ENCODE data around the gene PKNOX2. TPM values are rescaled to one million over a fixed set of nuclear protein-coding genes. Genes with fewer than 3 reads are reported as not detected.

PKNOX2 gene
- total and polyA plus RNA-seq, 2 of the 4 experiments (the other 2 are of a cell fraction) = 0.72 to 2.3 TPM

DNA sequence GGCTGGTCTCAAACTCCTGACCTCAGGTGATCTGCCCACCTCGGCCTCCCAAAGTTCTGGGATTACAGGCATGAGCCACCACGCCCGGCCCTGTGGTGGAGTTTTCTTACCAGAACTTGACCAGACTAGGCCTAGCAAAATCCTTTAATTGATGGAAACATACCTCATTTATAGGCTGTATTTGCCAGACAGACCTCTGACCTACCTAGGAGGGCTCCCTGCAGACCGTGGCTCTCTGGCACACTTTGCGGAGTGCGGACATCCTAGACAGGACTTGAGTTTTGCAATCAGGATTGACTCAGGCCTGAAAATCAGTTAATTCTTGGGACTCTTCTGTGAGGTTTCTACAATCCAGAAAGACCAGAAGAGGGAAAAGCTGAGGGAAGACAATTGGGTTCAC lies 278.4 kb downstream of the PKNOX2 start (continued):
- TF ChIP-seq, protein P1, sequence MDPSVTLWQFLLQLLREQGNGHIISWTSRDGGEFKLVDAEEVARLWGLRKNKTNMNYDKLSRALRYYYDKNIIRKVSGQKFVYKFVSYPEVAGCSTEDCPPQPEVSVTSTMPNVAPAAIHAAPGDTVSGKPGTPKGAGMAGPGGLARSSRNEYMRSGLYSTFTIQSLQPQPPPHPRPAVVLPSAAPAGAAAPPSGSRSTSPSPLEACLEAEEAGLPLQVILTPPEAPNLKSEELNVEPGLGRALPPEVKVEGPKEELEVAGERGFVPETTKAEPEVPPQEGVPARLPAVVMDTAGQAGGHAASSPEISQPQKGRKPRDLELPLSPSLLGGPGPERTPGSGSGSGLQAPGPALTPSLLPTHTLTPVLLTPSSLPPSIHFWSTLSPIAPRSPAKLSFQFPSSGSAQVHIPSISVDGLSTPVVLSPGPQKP (IDR thresholded peaks at IDR 0.05; ENCODE audit: borderline replicate concordance, low read depth, low read length) = no peak
- TF ChIP-seq CHD1 (IDR thresholded peaks at IDR 0.05; ENCODE audit: low read depth, low read length) = no peak
- TF ChIP-seq RCOR1 (IDR thresholded peaks at IDR 0.05; ENCODE audit: insufficient replicate concordance, low read length) = no peak

DNA sequence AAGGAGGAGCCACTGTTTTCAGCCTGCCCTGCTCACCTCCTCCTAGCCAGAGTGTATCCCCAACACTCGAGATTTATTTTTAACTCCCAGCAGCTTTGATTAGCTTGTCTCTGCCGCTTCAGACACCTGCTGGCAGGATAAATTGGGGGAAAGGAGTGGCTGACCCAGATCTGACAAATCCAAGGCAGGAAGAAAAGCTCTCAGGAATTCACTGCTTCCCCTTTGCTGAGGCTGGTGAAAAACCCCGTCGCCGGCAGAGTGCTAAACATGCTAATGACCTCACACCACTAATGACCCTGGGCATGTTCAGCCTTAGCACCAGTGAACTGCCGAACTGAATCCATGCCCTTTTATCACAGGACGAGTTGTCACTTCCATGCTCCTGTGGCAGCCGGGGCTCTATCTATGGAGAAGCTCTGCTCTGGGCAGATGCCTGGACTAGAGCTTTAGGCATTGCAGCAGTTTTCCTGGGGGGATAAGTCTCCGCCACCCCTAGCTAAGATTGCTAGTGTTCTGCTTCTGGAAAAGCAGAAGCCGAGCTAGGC lies 279.3 kb downstream of the PKNOX2 start:
- no peak overlapping the region for H2BK20ac ChIP-seq (ENCODE audit: low read depth, low read length)
- no peak overlapping the region for H4K91ac ChIP-seq (ENCODE audit: insufficient read depth, low read depth, low read length)
- H3K18ac ChIP-seq (ENCODE audit: low read depth, low read length) = no peak overlapping the region
- H3K36me3 ChIP-seq (ENCODE audit: control insufficient read depth, insufficient read depth, low read length) = peaks cover 6% of the 10 kb centered on the region; the same call in 1 of the 2 replicates
- ChIA-PET CTCF (no interaction called here), POLR2A (ENCODE audit: unreplicated experiment) (no interaction called here)
- DNase-seq (no peak), ATAC-seq (ENCODE audit: low read depth) (no peak)
- no peak overlapping the region for H2AK5ac ChIP-seq (ENCODE audit: low read depth, low read length)
- TF ChIP-seq BHLHE40 (IDR thresholded peaks at IDR 0.05; ENCODE audit: low read depth, low read length) (no peak), CEBPB (IDR thresholded peaks at IDR 0.05; ENCODE audit: low read depth, low read length) (no peak), NFE2L2 (IDR thresholded peaks at IDR 0.05; ENCODE audit: low read depth, low read length) (no peak), MAZ (IDR thresholded peaks at IDR 0.05; ENCODE audit: borderline replicate concordance, low read depth, low read length) (no peak), MAFK (IDR thresholded peaks at IDR 0.05; ENCODE audit: low read depth, low read length) (no peak), RAD21 (IDR thresholded peaks at IDR 0.05; ENCODE audit: low read length) (no peak)
- no peaks in the 10 kb centered on the region for H3K9me3 ChIP-seq (ENCODE audit: control insufficient read depth, insufficient read depth, low read length)
- no peak overlapping the region for H3K23ac ChIP-seq (ENCODE audit: low read depth, low read length)
- no peak overlapping the region for H3K27ac ChIP-seq (ENCODE audit: insufficient read depth, low read length)
- peaks cover 4% of the 10 kb centered on the region; the same call in 1 of the 2 replicates for H3K27me3 ChIP-seq (ENCODE audit: control insufficient read depth, insufficient read depth, low read length)
- intact Hi-C loops (cut with micrococcal nuclease) = no loop called here
- in situ Hi-C loops (cut with MboI; ENCODE audit: low sequenced_read_pairs) = no loop called here
- H3K9me1 ChIP-seq (ENCODE audit: insufficient read depth, low read length) = no peaks in the 10 kb centered on the region
- WGBS, 2 experiments (ENCODE audit: extremely low coverage in 2 of 2, insufficient read length in 1 of 2) = 83% methylated on average over 2 of the region's 10 CpGs; no CpG with 5 or more reads in 1 of the 2 experiments
- H2BK5ac ChIP-seq (ENCODE audit: low read depth, low read length, poor library complexity, severe bottlenecking) = no peak overlapping the region
- H3K56ac ChIP-seq (ENCODE audit: extremely low read depth, insufficient read depth, low read length) = no peak overlapping the region
- no peak overlapping the region for H2BK15ac ChIP-seq (ENCODE audit: low read depth, low read length)
- no peak overlapping the region for H4K8ac ChIP-seq (ENCODE audit: low read depth in 2 of 2, low read length in 2 of 2)
- no peak overlapping the region for H3K4me2 ChIP-seq (ENCODE audit: low read depth, low read length)
- no peak overlapping the region for H3K9ac ChIP-seq (ENCODE audit: low read depth, low read length)
- no peaks in the 10 kb centered on the region for H4K20me1 ChIP-seq (ENCODE audit: insufficient read depth, low read length)
- H3K79me1 ChIP-seq (ENCODE audit: low read depth in 1 of 2, low read length in 2 of 2) = no peaks in the 10 kb centered on the region
- H4K5ac ChIP-seq (ENCODE audit: low read depth, low read length) = no peak overlapping the region
- no peak overlapping the region for H3K14ac ChIP-seq (replicated peaks; ENCODE audit: low read depth, low read length)
- H3K4me1 ChIP-seq (ENCODE audit: control insufficient read depth, insufficient read depth, low read length) = peaks cover 5% of the 10 kb centered on the region
- dilution Hi-C loops (cut with HindIII; ENCODE audit: low sequenced_read_pairs, unreplicated experiment) = no loop called here
- H2AK9ac ChIP-seq (replicated peaks; ENCODE audit: low read depth, low read length, poor library complexity) = no peak overlapping the region
- no peak overlapping the region for H2BK120ac ChIP-seq (ENCODE audit: low read depth, low read length)
- no peak overlapping the region for H3K4ac ChIP-seq (ENCODE audit: low read depth, low read length)
- no peak overlapping the region for H3K4me3 ChIP-seq (ENCODE audit: insufficient read depth, low read depth, low read length)
- no TSS peak for BruUV-seq (replicated peaks)
- no peak overlapping the region for H2AFZ ChIP-seq (replicated peaks; ENCODE audit: low read length, poor library complexity)

All from IMR-90 (cell line).